ENCODE data around the gene STX18. TPM values are rescaled to one million over a fixed set of nuclear protein-coding genes. Genes with fewer than 3 reads are reported as not detected.
"Not testable (repeated sequence)": the region's sequence is repeated elsewhere in the genome, so short reads cannot be mapped to it uniquely, and the experiment has no call there.

Gene STX18
- total RNA-seq, 1 experiment from 2014 or later = 32.7 TPM

DNA sequence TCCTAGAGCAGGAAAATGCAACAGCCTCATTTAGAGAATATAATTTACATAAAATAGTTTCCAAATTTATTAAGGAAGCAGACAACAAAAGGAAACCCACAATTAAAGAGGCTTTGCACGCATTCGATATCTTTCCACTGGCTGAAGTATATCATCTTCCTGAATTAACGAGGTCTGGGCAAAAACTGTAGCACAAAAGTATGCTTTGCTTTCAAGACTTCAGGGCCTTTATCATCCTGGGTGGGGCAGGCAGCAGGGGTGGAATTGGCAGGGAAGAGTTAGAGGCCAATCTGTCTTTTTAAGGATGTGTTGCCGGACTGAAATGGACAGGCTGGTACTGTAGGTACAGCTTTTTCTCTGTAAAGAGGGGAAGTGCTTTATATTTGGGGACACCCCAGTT lies 17.0 kb upstream of the STX18 start:
- no peak for DNase-seq (ENCODE audit: unreplicated experiment)
- no peak overlapping the region for H3K4me3 Mint-ChIP-seq (ENCODE audit: unreplicated experiment)
- CTCF ChIA-PET = interaction anchor here (1.0 kb wide), 1 partner anchor 68 kb away, joined by 3 read pairs; no protein-coding TSS in a partner anchor
- TF ChIP-seq, protein P1, sequence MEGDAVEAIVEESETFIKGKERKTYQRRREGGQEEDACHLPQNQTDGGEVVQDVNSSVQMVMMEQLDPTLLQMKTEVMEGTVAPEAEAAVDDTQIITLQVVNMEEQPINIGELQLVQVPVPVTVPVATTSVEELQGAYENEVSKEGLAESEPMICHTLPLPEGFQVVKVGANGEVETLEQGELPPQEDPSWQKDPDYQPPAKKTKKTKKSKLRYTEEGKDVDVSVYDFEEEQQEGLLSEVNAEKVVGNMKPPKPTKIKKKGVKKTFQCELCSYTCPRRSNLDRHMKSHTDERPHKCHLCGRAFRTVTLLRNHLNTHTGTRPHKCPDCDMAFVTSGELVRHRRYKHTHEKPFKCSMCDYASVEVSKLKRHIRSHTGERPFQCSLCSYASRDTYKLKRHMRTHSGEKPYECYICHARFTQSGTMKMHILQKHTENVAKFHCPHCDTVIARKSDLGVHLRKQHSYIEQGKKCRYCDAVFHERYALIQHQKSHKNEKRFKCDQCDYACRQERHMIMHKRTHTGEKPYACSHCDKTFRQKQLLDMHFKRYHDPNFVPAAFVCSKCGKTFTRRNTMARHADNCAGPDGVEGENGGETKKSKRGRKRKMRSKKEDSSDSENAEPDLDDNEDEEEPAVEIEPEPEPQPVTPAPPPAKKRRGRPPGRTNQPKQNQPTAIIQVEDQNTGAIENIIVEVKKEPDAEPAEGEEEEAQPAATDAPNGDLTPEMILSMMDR (IDR thresholded peaks at IDR 0.05; ENCODE audit: unreplicated experiment) = no peak
- intact Hi-C loops (cut with micrococcal nuclease) = no loop called here
- no peak overlapping the region for H3K27ac Mint-ChIP-seq (ENCODE audit: low read depth, unreplicated experiment)
- POLR2A ChIA-PET = no interaction called here
- BruUV-seq (replicated peaks) = no TSS peak
- no peaks in the 10 kb centered on the region for H3K4me1 Mint-ChIP-seq (ENCODE audit: insufficient read depth, unreplicated experiment)
- H3K9me3 Mint-ChIP-seq (ENCODE audit: unreplicated experiment) = no peaks in the 10 kb centered on the region
- peaks cover 17% of the 10 kb centered on the region for H3K36me3 Mint-ChIP-seq (ENCODE audit: insufficient read depth, unreplicated experiment)
- H3K27me3 Mint-ChIP-seq (ENCODE audit: insufficient read depth, unreplicated experiment) = no peaks in the 10 kb centered on the region

DNA sequence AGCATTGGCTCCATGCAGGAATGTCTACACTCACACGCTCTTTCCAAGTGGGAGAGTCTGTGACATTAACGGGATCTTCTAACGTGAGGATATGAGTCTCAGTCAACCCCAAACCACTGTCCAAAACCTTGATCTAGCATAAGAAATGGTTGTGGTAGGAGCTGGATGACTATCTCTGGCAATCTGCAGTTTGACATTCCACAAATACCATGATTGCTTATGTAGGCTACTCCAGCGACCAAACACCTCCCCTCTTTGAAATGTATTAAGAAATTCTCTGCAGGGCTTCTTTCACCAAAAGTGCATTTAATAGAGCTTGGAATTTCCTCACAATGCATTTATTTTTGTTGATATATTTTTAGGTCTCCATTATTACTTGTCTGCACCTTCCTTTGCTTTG lies 14.1 kb upstream of the STX18 start:
- peaks cover 30% of the 10 kb centered on the region for H3K36me3 Mint-ChIP-seq (ENCODE audit: insufficient read depth, unreplicated experiment)
- TF ChIP-seq, protein P1 (IDR thresholded peaks at IDR 0.05; ENCODE audit: unreplicated experiment) = no peak
- H3K4me3 Mint-ChIP-seq (ENCODE audit: unreplicated experiment) = no peak overlapping the region
- intact Hi-C loops (cut with micrococcal nuclease) = no loop called here
- BruUV-seq (replicated peaks) = no TSS peak
- ChIA-PET POLR2A (interaction anchor here (0.5 to 1.4 kb wide), 2 partner anchors 17 to 39 kb away, joined by 3 to 5 read pairs; no protein-coding TSS in a partner anchor), CTCF (interaction anchor here (0.9 to 2.0 kb wide), 4 partner anchors 17 to 36 kb away, joined by 3 to 6 read pairs (median 4); no protein-coding TSS in a partner anchor)
- H3K4me1 Mint-ChIP-seq (ENCODE audit: insufficient read depth, unreplicated experiment) = no peaks in the 10 kb centered on the region
- no peaks in the 10 kb centered on the region for H3K9me3 Mint-ChIP-seq (ENCODE audit: unreplicated experiment)
- H3K27ac Mint-ChIP-seq (ENCODE audit: low read depth, unreplicated experiment) = no peak overlapping the region
- no peaks in the 10 kb centered on the region for H3K27me3 Mint-ChIP-seq (ENCODE audit: insufficient read depth, unreplicated experiment)
- peak; percentile 4 for DNase-seq (ENCODE audit: unreplicated experiment)

DNA sequence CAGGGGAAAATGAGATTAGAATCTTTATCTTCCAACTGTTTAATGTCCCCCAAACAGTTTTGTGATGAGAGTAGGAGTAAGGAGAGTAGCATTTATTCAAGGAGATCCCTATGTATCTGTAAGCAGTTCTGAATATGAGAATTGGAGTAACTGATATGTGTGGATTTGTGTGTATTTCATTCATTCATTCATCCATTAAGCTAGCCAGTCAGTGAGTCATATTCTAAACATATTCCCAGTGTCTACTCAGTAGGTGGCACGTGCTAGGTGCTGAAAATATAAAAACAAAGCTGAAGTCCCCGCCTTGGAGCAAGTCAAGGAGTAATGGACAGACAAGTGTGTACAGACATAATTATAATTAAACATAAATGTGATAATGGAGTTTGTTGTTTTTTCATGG lies 12.4 kb upstream of the STX18 start:
- intact Hi-C loops (cut with micrococcal nuclease) = no loop called here
- H3K9me3 Mint-ChIP-seq (ENCODE audit: unreplicated experiment) = no peaks in the 10 kb centered on the region
- H3K36me3 Mint-ChIP-seq (ENCODE audit: insufficient read depth, unreplicated experiment) = peaks cover 35% of the 10 kb centered on the region
- no peak for DNase-seq (ENCODE audit: unreplicated experiment)
- TF ChIP-seq, protein P1 (IDR thresholded peaks at IDR 0.05; ENCODE audit: unreplicated experiment) = no peak
- ChIA-PET CTCF (interaction anchor here (0.6 to 2.0 kb wide), 4 partner anchors 12 to 66 kb away, joined by 3 to 6 read pairs (median 4); partner anchors contain the start of gene STX18), POLR2A (interaction anchor here (1.2 kb wide), 1 partner anchor 20 kb away, joined by 3 read pairs; no protein-coding TSS in a partner anchor)
- H3K4me3 Mint-ChIP-seq (ENCODE audit: unreplicated experiment) = no peak overlapping the region
- H3K27me3 Mint-ChIP-seq (ENCODE audit: insufficient read depth, unreplicated experiment) = no peaks in the 10 kb centered on the region
- no peak overlapping the region for H3K27ac Mint-ChIP-seq (ENCODE audit: low read depth, unreplicated experiment)
- BruUV-seq (replicated peaks) = no TSS peak
- no peaks in the 10 kb centered on the region for H3K4me1 Mint-ChIP-seq (ENCODE audit: insufficient read depth, unreplicated experiment)

DNA sequence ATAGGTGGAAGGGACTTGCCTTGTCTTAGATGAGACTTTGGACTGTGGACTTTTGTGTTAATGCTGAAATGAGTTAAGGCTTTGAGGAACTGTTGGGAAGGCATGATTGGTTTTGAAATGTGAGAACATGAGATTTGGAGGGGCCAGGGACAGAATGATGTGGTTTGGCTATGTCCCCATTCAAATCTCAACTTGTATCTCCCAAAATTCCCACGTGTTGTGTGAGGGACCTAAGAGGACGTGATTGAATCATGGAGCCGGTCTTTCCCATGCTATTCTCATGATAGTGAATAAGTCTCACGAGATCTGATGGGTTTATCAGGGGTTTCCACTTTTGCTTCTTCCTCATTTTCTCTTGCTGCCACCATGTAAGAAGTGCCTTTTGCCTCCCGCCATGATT lies 10.2 kb upstream of the STX18 start:
- BruUV-seq (replicated peaks); intact Hi-C loops (cut with micrococcal nuclease); H3K27ac Mint-ChIP-seq (ENCODE audit: low read depth, unreplicated experiment); H3K4me1 Mint-ChIP-seq (ENCODE audit: insufficient read depth, unreplicated experiment); DNase-seq (ENCODE audit: unreplicated experiment); CTCF ChIA-PET; H3K27me3 Mint-ChIP-seq (ENCODE audit: insufficient read depth, unreplicated experiment); H3K9me3 Mint-ChIP-seq (ENCODE audit: unreplicated experiment); H3K4me3 Mint-ChIP-seq (ENCODE audit: unreplicated experiment): not testable (repeated sequence)
- peaks cover 38% of the 10 kb centered on the region for H3K36me3 Mint-ChIP-seq (ENCODE audit: insufficient read depth, unreplicated experiment)
- POLR2A ChIA-PET = interaction anchor here (1.0 kb wide), 2 partner anchors 9 to 24 kb away, joined by 3 to 5 read pairs; no protein-coding TSS in a partner anchor

DNA sequence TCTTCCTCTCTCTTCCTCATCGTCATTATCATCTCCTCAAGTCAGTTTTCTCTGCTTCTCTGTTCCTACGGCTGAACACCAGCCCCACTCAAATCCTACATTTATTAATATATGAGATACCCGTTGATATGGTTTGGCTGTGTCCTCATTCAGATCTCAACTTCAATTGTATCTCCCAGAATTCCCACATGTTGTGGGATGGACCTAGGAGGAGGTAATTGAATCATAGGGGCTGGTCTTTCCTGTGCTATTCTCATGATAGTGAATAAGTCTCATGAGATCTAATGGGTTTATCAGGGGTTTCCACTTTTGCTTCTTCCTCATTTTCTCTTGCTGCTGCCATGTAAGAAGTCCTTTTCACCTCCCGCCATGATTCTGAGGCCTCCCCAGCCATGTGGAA lies 8.3 kb upstream of the STX18 start:
- intact Hi-C loops (cut with micrococcal nuclease); POLR2A ChIA-PET: not testable (repeated sequence)
- peaks cover 49% of the 10 kb centered on the region for H3K36me3 Mint-ChIP-seq (ENCODE audit: insufficient read depth, unreplicated experiment)

More for the DNA sequence above, 8.3 kb upstream of the STX18 start:
- H3K4me3 Mint-ChIP-seq (ENCODE audit: unreplicated experiment); CTCF ChIA-PET; H3K9me3 Mint-ChIP-seq (ENCODE audit: unreplicated experiment); DNase-seq (ENCODE audit: unreplicated experiment); H3K4me1 Mint-ChIP-seq (ENCODE audit: insufficient read depth, unreplicated experiment); H3K27me3 Mint-ChIP-seq (ENCODE audit: insufficient read depth, unreplicated experiment); BruUV-seq (replicated peaks); H3K27ac Mint-ChIP-seq (ENCODE audit: low read depth, unreplicated experiment): not testable (repeated sequence)
